GM19025 (cell line): ENCODE results near the gene ZNF652.
"Not testable (repeated sequence)": the region's sequence is repeated elsewhere in the genome, so short reads cannot be mapped to it uniquely, and the experiment has no call there.

Source experiments
- ATAC-seq: cut with Tn5 transposase; IDR thresholded peaks from one replicate; pipeline ENCODE4 v1.9.1; 2021; ENCODE audit warnings: mild to moderate bottlenecking, low read depth, moderate library complexity; ENCODE audit not compliant: unreplicated experiment

Gene ZNF652

GRCh38 chr17:49361902-49362722 lies at the start of gene ZNF652:
Gene ZNF652, minus strand, starts transcription at chr17:49362250. Its CDS starts 44,525 bp downstream, at chr17:49317725.
- peak; percentile 71 for ATAC-seq

GRCh38 chr17:49409066-49409465 lies 47.0 kb upstream of the ZNF652 start:
- ATAC-seq: no peak

GRCh38 chr17:49407981-49408501 lies 46.0 kb upstream of the ZNF652 start:
- peak; percentile 69 for ATAC-seq

- no peak for ATAC-seq
Measured at GRCh38 chr17:49407086-49407485, 45.0 kb upstream of the ZNF652 start.

GRCh38 chr17:49406421-49407061 lies 44.5 kb upstream of the ZNF652 start:
- ATAC-seq: no peak

GRCh38 chr17:49404906-49405305 lies 42.9 kb upstream of the ZNF652 start:
- no peak for ATAC-seq

GRCh38 chr17:49404361-49404760 lies 42.3 kb upstream of the ZNF652 start:
- ATAC-seq: no peak

GRCh38 chr17:49403514-49404289 lies 41.7 kb upstream of the ZNF652 start:
- ATAC-seq: no peak

GRCh38 chr17:49402706-49403105 lies 40.7 kb upstream of the ZNF652 start:
- ATAC-seq: no peak

- ATAC-seq: no peak
Measured at GRCh38 chr17:49401971-49402611, 40.0 kb upstream of the ZNF652 start.

- no peak for ATAC-seq
Measured at GRCh38 chr17:49399995-49400394, 37.9 kb upstream of the ZNF652 start.

- no peak for ATAC-seq
Measured at GRCh38 chr17:49397586-49397985, 35.5 kb upstream of the ZNF652 start.

- no peak for ATAC-seq
Measured at GRCh38 chr17:49393491-49394255, 31.6 kb upstream of the ZNF652 start.

GRCh38 chr17:49390548-49391324 lies 28.7 kb upstream of the ZNF652 start:
- no peak for ATAC-seq

- ATAC-seq: not testable (repeated sequence)
Measured at GRCh38 chr17:49389514-49390347, 27.7 kb upstream of the ZNF652 start.

GRCh38 chr17:49388692-49389513 lies 26.9 kb upstream of the ZNF652 start:
- no peak for ATAC-seq

GRCh38 chr17:49388290-49388640 lies 26.2 kb upstream of the ZNF652 start:
- no peak for ATAC-seq
